Smooth muscle cell (in vitro differentiated cells): ENCODE measurements around the gene OR2A25. TPM values are rescaled to one million over a fixed set of nuclear protein-coding genes. Genes with fewer than 3 reads are reported as not detected.

ENCODE experiments used
- polyA plus RNA-seq: library from polyadenylated mRNA; unstranded; fragments of >200 nt; fragmentation: Nextera tagmentation; extraction: Ambion mirVana; gene quantifications from 2 replicates; pipeline ENCODE4 v1.2.1, GENCODE V29; 2016
- small RNA-seq: library from RNA; depleted of rRNA; stranded (forward); fragments of <200 nt; gene quantifications from one replicate; pipeline ENCODE3, GENCODE V24; 2014
- total RNA-seq: library from RNA; depleted of rRNA; stranded (reverse); fragments of >200 nt; gene quantifications from 2 replicates; pipeline ENCODE4 v1.2.3, GENCODE V29; 2014

The OR2A25 gene
- total and polyA plus RNA-seq, 2 experiments from 2014 or later = not detected

Small RNA genes lying within 50 kb of the gene (small RNA-seq; reads per million reads assigned to genes)
- not detected for gene OR2A41P

Other genes starting within 250 kb of the OR2A25 start
- gene TCAF1, start 167.6 kb upstream of the OR2A25 start, total RNA-seq = 177 and 237 TPM in 2 replicates
- 108 and 147 TPM in 2 replicates for gene TCAF1, start 167.6 kb upstream of the OR2A25 start, polyA plus RNA-seq
- not detected in 2 replicates for gene OR2F2, start 134.6 kb upstream of the OR2A25 start, total RNA-seq
- gene OR2F2, start 134.6 kb upstream of the OR2A25 start, polyA plus RNA-seq = not detected in 2 replicates
- not detected in 2 replicates for gene OR2F1, start 115.0 kb upstream of the OR2A25 start, total RNA-seq
- not detected in 2 replicates for gene OR2F1, start 115.0 kb upstream of the OR2A25 start, polyA plus RNA-seq
- not detected in 2 replicates for gene OR6B1, start 69.5 kb upstream of the OR2A25 start, total RNA-seq
- gene OR6B1, start 69.5 kb upstream of the OR2A25 start, polyA plus RNA-seq = not detected in 2 replicates
- gene OR2A5, start 20.9 kb upstream of the OR2A25 start, total RNA-seq = not detected in 2 replicates
- not detected in 2 replicates for gene OR2A5, start 20.9 kb upstream of the OR2A25 start, polyA plus RNA-seq
- not detected in 2 replicates for gene OR2A12, start 16.5 kb downstream of the OR2A25 start, total RNA-seq
- gene OR2A12, start 16.5 kb downstream of the OR2A25 start, polyA plus RNA-seq = not detected in 2 replicates
- gene OR2A2, start 39.8 kb downstream of the OR2A25 start, total RNA-seq = not detected in 2 replicates
- gene OR2A2, start 39.8 kb downstream of the OR2A25 start, polyA plus RNA-seq = not detected in 2 replicates
- gene OR2A14, start 53.4 kb downstream of the OR2A25 start, total RNA-seq = not detected in 2 replicates
- gene OR2A14, start 53.4 kb downstream of the OR2A25 start, polyA plus RNA-seq = not detected in 2 replicates
- gene CTAGE4, start 113.7 kb downstream of the OR2A25 start, total RNA-seq = 1.2 and 1.8 TPM in 2 replicates
- 0.61 and 1.4 TPM in 2 replicates for gene CTAGE4, start 113.7 kb downstream of the OR2A25 start, polyA plus RNA-seq
- gene ARHGEF35, start 126.0 kb downstream of the OR2A25 start, total RNA-seq = 4.7 and 6.7 TPM in 2 replicates
- 4.2 and 7.5 TPM in 2 replicates for gene ARHGEF35, start 126.0 kb downstream of the OR2A25 start, polyA plus RNA-seq
- gene OR2A42, start 169.8 kb downstream of the OR2A25 start, total RNA-seq = 0.40 TPM in 1 of 2 replicates, not detected in the other
- 0.11 TPM in 1 of 2 replicates, not detected in the other for gene OR2A42, start 169.8 kb downstream of the OR2A25 start, polyA plus RNA-seq
- gene OR2A7, start 195.0 kb downstream of the OR2A25 start, total RNA-seq = 0.22 and 2.2 TPM in 2 replicates
- gene OR2A7, start 195.0 kb downstream of the OR2A25 start, polyA plus RNA-seq = 0.30 and 0.67 TPM in 2 replicates
- gene CTAGE8, start 199.5 kb downstream of the OR2A25 start, total RNA-seq = 1.3 and 3.9 TPM in 2 replicates
- 0.11 and 0.65 TPM in 2 replicates for gene CTAGE8, start 199.5 kb downstream of the OR2A25 start, polyA plus RNA-seq
- gene OR2A1, start 242.6 kb downstream of the OR2A25 start, total RNA-seq = not detected in 2 replicates
- gene OR2A1, start 242.6 kb downstream of the OR2A25 start, polyA plus RNA-seq = 0.07 TPM in 1 of 2 replicates, not detected in the other